AG04450 (cell line): Measurements from ENCODE around the gene HSPA2. TPM values are rescaled to one million over a fixed set of nuclear protein-coding genes. Genes with fewer than 3 reads are reported as not detected.

ENCODE experiments used
- CTCF ChIA-PET: fragments of 300-600, 350-600 bp; formaldehyde crosslinking; extraction: SDS; loops from one replicate; lab custom pipeline; 2022; ENCODE audit warnings: antibody characterized with exemption, inconsistent platforms; lab: Charles Lee
- POLR2A ChIA-PET: fragments of 350-600 bp; formaldehyde crosslinking; extraction: SDS; loops from one replicate; lab custom pipeline; 2021; ENCODE audit warnings: antibody characterized with exemption, inconsistent platforms; lab: Yijun Ruan, JAX
- DNase-seq: peaks from one replicate; pipeline ENCODE4 v3.0.0-alpha.2; 2011; ENCODE audit warnings: low read depth, low spot score
- H3K27ac ChIP-seq: one replicate; pipeline ENCODE4 v1.5.1; 2012; ENCODE audit warnings: low read depth, low read length, control low read depth
- H3K27me3 ChIP-seq: one replicate; pipeline ENCODE4 v1.6.0; 2012; ENCODE audit warnings: low read length; ENCODE audit not compliant: control insufficient read depth, insufficient read depth
- H3K4me3 ChIP-seq: 2 replicates; pipeline ENCODE4 v1.5.1; 2011; ENCODE audit warnings: mild to moderate bottlenecking, low read depth, low read length, control low read depth
- H3K9me3 ChIP-seq: 2 replicates; pipeline ENCODE4 v1.5.1; 2012; ENCODE audit warnings: low read length; ENCODE audit not compliant: control insufficient read depth, insufficient read depth
- polyA plus RNA-seq: library from polyadenylated mRNA; depleted of rRNA; stranded (reverse); fragments of >200 nt; gene quantifications from 2 replicates; pipeline ENCODE4 v1.2.3, GENCODE V29; 2011
- TF ChIP-seq, protein P1 (sequence below): IDR thresholded peaks from 2 replicates; pipeline ENCODE4 v1.5.1; 2011; ENCODE audit warnings: low read depth, low read length, control low read depth, inconsistent platforms

Gene HSPA2
- polyA plus RNA-seq, 1 experiment, result 18.2 TPM

DNA sequence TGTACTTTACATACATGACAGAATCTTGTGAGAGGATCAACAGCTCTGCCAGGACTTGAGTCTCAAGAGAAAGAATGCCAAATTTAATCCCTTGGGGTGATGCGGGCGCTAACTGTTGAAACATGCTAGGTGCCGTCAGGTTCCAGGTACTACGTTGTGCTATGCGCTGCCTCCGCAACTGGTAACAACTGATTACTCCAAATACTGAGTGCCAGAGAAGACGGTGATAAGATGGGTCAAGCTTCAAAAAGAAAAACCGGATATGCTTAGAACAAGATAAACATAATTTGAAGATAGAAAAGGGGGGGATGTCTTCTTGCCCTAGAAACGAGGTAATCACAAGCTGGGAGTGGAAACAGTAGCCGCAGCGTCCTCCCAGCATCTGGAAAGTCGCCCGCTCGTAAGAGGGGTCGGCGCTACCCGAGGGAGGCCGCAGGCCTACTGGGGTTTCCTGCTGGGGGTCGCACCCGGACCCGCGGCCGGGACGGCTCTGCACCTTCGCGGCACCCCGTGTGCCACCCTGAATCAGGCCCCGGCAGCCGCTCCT is 37.6 kb upstream of the HSPA2 start:
- H3K27ac ChIP-seq, result peak overlapping the region; percentile 93
- H3K27me3 ChIP-seq, result no peaks in the 10 kb centered on the region
- TF ChIP-seq, protein P1, sequence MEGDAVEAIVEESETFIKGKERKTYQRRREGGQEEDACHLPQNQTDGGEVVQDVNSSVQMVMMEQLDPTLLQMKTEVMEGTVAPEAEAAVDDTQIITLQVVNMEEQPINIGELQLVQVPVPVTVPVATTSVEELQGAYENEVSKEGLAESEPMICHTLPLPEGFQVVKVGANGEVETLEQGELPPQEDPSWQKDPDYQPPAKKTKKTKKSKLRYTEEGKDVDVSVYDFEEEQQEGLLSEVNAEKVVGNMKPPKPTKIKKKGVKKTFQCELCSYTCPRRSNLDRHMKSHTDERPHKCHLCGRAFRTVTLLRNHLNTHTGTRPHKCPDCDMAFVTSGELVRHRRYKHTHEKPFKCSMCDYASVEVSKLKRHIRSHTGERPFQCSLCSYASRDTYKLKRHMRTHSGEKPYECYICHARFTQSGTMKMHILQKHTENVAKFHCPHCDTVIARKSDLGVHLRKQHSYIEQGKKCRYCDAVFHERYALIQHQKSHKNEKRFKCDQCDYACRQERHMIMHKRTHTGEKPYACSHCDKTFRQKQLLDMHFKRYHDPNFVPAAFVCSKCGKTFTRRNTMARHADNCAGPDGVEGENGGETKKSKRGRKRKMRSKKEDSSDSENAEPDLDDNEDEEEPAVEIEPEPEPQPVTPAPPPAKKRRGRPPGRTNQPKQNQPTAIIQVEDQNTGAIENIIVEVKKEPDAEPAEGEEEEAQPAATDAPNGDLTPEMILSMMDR, result no peak
- H3K9me3 ChIP-seq, result peaks cover 3% of the 10 kb centered on the region; the same call in 1 of the 2 replicates
- DNase-seq, result no peak
- CTCF ChIA-PET, result interaction anchor here (0.6 to 1.0 kb wide), 2 partner anchors 134 to 365 kb away, joined by 3 read pairs; no protein-coding TSS in a partner anchor
- peak overlapping the region; percentile 82 for H3K4me3 ChIP-seq
- POLR2A ChIA-PET, result interaction anchor here (0.7 to 1.1 kb wide), 2 partner anchors 18 to 127 kb away, joined by 3 to 4 read pairs; no protein-coding TSS in a partner anchor

DNA sequence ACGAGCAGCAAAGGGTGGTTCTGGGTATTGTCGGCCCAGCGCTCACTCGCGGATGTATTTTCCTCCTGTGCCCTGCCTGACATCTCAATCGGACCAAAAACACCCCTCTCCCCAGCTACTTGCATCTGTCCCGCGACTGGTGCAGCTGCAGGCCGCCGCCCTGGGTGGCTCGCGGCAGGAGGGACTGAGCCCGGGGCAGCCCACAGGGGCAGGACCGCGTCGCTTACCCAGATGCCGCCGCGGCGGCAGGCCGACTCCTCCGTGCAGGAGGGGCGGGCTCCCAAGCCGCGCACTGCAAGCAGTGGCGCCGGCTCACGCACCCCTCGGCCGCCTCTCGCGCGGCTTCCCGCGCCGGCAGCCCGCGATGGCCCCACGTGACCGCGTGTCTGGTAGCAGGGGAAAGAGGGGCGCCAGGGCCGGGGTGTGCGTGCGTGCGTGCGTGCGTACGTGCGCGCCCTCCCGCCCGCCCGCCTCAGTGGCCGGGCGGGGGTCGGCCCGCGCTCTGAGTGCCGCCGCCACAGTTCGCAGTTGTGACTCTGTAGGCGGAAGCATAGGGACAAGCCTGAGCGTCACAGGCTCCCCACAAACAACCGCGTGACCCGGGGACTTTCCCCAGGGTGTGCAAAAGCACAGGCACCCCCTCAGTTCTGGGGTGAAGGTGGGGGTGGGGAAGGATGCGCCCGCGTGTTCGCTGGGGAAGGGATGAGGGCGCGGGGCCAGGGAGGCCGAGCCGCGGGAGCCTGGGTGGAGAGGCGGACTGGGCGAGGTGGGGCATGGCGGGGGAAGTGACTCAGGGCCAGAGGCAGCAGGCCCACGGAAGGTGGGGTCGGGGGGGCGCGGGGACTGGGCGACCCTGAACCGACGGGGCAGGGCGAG is 36.9 kb upstream of the HSPA2 start, which contains the start of gene ZBTB25:
ZBTB25 (minus strand) TSS at position 405 of the 876 bp plus-strand sequence. CDS start 13,305 bp downstream, outside the sequence.
- DNase-seq, result peak; percentile 78
- peak within 1 kb of the TSS; percentile 82 for H3K4me3 ChIP-seq
- H3K27ac ChIP-seq, result peak within 1 kb of the TSS; percentile 99
- peaks cover 3% of the 10 kb centered on the region; the same call in 1 of the 2 replicates for H3K9me3 ChIP-seq
- CTCF ChIA-PET, result interaction anchor here (0.6 kb wide), 1 partner anchor 156 kb away, joined by 3 read pairs; no protein-coding TSS in a partner anchor
- POLR2A ChIA-PET, result interaction anchor here (0.6 to 2.0 kb wide), 19 partner anchors 15 to 810 kb away, joined by 3 to 10 read pairs (median 4); partner anchors contain the start of genes HSPA2 and MTHFD1
- no peaks in the 10 kb centered on the region for H3K27me3 ChIP-seq
- TF ChIP-seq, protein P1, result no peak

DNA sequence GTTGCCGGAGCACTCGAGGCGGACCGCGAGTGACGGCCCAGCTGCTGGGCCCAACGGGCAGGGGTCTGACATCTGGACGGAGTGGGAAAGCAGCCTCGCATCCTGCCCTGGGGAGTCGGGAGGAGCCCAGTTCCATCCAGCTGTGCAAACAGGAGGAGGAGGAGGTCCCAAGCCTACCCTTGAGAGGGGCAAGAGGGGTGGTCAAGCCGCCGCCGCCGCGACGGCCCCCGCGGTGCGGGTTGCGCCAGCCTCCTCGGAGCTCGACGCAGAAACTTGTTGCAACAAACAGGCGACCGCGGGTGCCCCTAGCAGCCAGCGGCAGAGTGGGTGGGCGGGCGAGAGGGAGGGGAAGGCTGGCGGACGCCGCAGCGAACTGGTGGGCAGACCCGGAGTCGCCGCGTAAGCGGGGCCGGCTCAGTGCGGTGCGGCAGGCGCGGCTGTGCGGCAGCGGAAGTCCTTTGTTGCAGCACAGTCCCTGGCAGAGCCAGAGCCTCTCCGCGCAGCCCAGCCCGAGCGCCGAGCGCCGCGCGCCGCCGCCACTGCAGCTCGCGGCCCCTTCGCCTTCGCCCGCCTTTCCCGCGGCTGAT is 36.1 kb upstream of the HSPA2 start, which contains the start of gene ZBTB1:
ZBTB1 (plus strand) TSS at position 461 of the 587 bp plus-strand sequence. CDS start 16,735 bp downstream, outside the sequence.
- ChIA-PET CTCF (interaction anchor here (0.6 kb wide), 1 partner anchor 157 kb away, joined by 3 read pairs; no protein-coding TSS in a partner anchor), POLR2A (interaction anchor here (0.6 to 2.8 kb wide), 23 partner anchors 14 to 809 kb away, joined by 3 to 10 read pairs (median 4); partner anchors contain the start of genes HSPA2 and MTHFD1)
- peak within 1 kb of the TSS; percentile 82 for H3K4me3 ChIP-seq
- DNase-seq, result peak; percentile 45
- no peaks in the 10 kb centered on the region for H3K27me3 ChIP-seq
- H3K9me3 ChIP-seq, result peaks cover 3% of the 10 kb centered on the region; the same call in 1 of the 2 replicates
- TF ChIP-seq, protein P1, result no peak
- peak within 1 kb of the TSS; percentile 99 for H3K27ac ChIP-seq

DNA sequence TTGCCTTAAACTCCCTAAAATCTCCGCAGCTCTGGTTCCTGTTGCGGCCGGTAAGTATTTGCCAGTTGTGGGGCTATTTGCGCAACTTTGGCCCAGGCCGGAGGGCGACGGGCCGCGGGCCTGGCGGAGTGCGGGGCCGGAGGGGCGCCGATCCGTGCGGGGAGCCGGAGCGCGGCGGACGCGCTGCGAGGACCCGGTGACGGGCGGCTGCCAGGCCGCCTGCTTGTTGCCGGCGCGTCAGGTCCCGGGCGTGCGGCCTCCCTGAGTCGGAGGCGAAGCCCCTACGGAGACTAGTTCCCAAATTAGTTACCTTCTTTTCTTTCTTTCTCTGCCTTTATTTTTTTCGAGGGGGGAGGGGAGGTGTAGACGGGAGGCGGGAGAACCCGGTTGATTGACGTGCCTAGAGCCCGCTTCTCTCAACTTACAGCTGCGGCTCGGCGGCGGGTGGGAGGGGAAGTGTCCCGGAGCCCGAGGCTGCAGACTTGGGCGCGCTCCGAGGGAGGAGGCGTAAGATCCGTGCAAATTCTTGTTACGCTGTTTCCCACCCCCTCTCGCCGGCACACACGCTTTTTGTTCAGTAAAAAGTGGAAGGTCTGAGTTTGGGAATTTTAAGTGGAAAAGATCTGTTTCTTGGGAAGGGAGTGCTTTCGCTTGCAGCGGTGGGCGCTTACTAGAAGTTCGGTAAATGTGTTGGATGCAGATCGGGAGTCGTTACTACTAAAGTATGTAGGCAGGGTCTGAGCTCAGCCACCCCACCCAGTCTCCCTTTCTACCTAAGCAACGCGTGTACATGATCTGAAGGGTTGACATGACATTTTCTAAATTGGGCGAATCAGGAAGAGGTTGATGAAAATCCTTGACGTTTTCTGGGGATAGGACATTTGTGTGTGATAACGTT is 35.4 kb upstream of the HSPA2 start:
- ChIA-PET POLR2A (interaction anchor here (0.5 to 2.8 kb wide), 18 partner anchors 35 to 410 kb away, joined by 3 to 10 read pairs (median 4); partner anchors contain the start of genes HSPA2 and MTHFD1), CTCF (interaction anchor here (0.6 kb wide), 1 partner anchor 385 kb away, joined by 3 read pairs; no protein-coding TSS in a partner anchor)

More for the DNA sequence above, 35.4 kb upstream of the HSPA2 start:
- TF ChIP-seq, protein P1, result no peak
- Histone ChIP-seq H3K27ac (peak overlapping the region; percentile 99), H3K9me3 (peaks cover 3% of the 10 kb centered on the region; the same call in 1 of the 2 replicates), H3K4me3 (peak overlapping the region; percentile 82), H3K27me3 (no peaks in the 10 kb centered on the region)
- DNase-seq, result peak; percentile 57
